Memory B cell (primary cell): ENCODE data around the gene TAF1.
"Not testable (repeated sequence)": the region's sequence is repeated elsewhere in the genome, so short reads cannot be mapped to it uniquely, and the experiment has no call there.

Experiments
- ATAC-seq: fragments of 150-1000 bp; cut with Tn5 transposase; 2 replicates; pipeline ENCODE4 v1.10.0; 2021; ENCODE audit warnings: low read depth, mild to moderate bottlenecking, moderate library complexity
- DNase-seq, 2 donors: peaks; one replicate each; pipeline ENCODE4 v3.0.0; 2022; ENCODE audit warnings: low spot score in 2 of 2
- H3K27ac Mint-ChIP-seq: one replicate; pipeline ENCODE4 v1.8.0; 2022; ENCODE audit warnings: mild to moderate bottlenecking, moderate library complexity, mixed read lengths
- H3K27me3 Mint-ChIP-seq: one replicate; pipeline ENCODE4 v1.8.0; 2022; ENCODE audit warnings: mixed read lengths
- H3K36me3 Mint-ChIP-seq: one replicate; pipeline ENCODE4 v1.8.0; 2022; ENCODE audit warnings: mild to moderate bottlenecking, mixed read lengths
- H3K4me1 Mint-ChIP-seq: one replicate; pipeline ENCODE4 v1.8.0; 2022; ENCODE audit warnings: mixed read lengths
- H3K4me3 Mint-ChIP-seq: one replicate; pipeline ENCODE4 v1.8.0; 2022; ENCODE audit warnings: mild to moderate bottlenecking, moderate library complexity, mixed read lengths
- H3K9me3 Mint-ChIP-seq: one replicate; pipeline ENCODE4 v1.8.0; 2022; ENCODE audit warnings: mixed read lengths

The TAF1 gene

DNA sequence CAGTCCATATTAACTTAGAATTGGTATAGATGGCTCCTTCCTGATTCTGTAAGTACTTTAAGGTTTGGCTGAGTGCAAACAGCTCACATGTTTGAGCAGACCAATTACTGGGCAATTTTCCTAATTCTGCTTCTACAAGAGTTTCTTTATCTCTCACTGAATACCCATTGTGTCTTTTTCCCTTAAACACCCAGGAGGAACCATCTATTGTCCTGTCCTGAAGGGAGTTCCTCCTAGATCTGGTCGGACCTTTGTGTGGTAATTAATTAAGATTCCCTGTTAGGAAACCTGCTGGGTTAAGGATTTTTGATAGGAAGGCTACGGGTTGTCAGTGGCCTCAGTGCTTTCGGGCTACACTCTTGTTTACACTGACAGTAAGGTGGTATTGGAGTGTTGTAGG lies 129.8 kb downstream of the TAF1 start:
- not testable (repeated sequence) for H3K4me3 Mint-ChIP-seq, ATAC-seq, H3K27ac Mint-ChIP-seq, DNase-seq, H3K9me3 Mint-ChIP-seq, H3K27me3 Mint-ChIP-seq, H3K36me3 Mint-ChIP-seq
- peaks cover 11% of the 10 kb centered on the region for H3K4me1 Mint-ChIP-seq

DNA sequence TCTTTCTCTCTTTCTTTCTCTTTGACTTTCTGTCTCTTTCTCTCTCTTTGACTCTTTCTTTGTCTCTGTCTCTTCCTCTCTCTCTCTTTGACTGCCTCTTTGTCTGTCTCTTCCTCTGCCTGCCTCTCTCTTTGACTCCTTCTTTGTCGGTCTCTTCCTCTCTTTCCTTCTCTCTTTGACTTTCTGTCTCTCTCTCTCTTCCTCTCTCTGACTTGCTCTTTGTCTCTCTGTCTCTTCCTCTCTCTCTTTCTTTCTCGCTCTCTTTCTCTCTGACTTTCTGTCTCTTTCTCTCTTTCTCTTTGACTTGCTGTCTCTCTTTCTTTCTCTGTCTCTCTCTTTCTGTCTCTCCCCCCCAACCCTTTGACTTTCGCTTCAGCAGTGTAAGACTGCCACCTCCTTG lies 130.3 kb downstream of the TAF1 start:
- H3K4me1 Mint-ChIP-seq: peaks cover 10% of the 10 kb centered on the region
- H3K4me3 Mint-ChIP-seq: peak overlapping the region; percentile 2
- ATAC-seq (no peak), DNase-seq (no peak)
- no peaks in the 10 kb centered on the region for H3K27me3 Mint-ChIP-seq
- no peak overlapping the region for H3K27ac Mint-ChIP-seq
- H3K36me3 Mint-ChIP-seq: no peaks in the 10 kb centered on the region
- no peaks in the 10 kb centered on the region for H3K9me3 Mint-ChIP-seq

DNA sequence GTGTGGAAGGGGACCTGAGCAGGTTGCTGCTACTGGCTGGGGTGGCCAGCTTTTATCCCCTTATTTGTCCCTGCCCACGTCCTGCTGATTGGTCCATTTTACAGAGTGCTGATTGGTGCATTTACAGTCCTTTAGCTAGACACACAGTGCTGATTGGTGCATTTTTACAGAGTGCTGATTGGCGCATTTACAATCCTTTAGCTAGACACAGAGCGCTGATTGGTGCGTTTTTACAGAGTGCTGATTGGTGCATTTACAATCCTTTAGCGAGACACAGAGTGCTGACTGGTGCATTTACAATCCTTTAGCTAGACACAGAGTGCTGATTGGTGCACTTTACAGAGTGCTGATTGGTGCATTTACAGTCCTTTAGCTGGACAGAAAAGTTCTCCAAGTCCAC lies 135.9 kb downstream of the TAF1 start:
- not testable (repeated sequence) for H3K36me3 Mint-ChIP-seq, H3K4me3 Mint-ChIP-seq, H3K4me1 Mint-ChIP-seq, H3K9me3 Mint-ChIP-seq, DNase-seq, H3K27me3 Mint-ChIP-seq, ATAC-seq, H3K27ac Mint-ChIP-seq

DNA sequence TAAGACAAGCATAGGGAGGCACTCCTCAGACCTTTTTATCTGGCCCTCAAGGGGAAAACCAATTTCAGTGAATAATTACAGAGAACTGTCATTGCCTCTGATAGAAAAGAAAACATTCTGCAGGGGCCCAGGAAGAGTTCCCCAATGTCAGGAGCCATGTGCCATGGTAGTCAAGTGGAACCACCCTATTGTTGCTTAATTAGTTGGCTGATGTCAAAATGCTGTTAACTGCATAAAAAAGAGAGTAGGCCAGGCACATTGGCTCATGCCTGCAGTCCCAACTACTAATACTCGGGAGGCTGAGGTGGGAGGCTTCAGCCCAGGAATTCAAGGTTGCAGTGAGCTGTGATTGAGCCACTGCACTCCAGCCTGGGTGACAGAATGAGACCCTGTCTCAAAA lies 138.2 kb downstream of the TAF1 start:
- Mint-ChIP-seq H3K27ac (no peak overlapping the region), H3K9me3 (no peaks in the 10 kb centered on the region), H3K4me1 (peaks cover 3% of the 10 kb centered on the region), H3K36me3 (no peaks in the 10 kb centered on the region), H3K27me3 (no peaks in the 10 kb centered on the region), H3K4me3 (no peak overlapping the region)
- DNase-seq: no peak
- ATAC-seq: no peak

DNA sequence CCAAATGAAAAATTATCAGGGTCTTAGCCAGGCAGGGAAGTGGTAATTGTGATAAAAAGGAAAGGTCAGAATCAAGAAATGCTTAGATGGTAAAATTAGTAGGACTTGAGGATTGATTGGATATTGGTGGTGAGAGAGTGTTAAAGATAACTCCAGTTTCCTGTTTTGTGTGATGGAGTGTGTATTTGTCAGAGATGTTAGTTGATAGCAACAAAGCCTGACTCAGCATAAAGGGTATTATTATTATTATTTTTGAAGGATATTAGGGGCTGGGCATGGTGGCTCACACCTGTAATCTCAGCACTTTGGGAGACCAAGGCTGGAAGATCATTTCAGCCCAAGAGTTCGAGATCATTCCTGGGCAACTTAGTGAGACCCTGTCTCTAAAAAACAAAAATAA lies 143.1 kb downstream of the TAF1 start:
- Mint-ChIP-seq H3K4me3 (no peak overlapping the region), H3K27me3 (peaks cover 3% of the 10 kb centered on the region), H3K27ac (no peak overlapping the region), H3K36me3 (peaks cover 5% of the 10 kb centered on the region), H3K4me1 (peaks cover 3% of the 10 kb centered on the region), H3K9me3 (peaks cover 5% of the 10 kb centered on the region)
- no peak for ATAC-seq
- DNase-seq: no peak

DNA sequence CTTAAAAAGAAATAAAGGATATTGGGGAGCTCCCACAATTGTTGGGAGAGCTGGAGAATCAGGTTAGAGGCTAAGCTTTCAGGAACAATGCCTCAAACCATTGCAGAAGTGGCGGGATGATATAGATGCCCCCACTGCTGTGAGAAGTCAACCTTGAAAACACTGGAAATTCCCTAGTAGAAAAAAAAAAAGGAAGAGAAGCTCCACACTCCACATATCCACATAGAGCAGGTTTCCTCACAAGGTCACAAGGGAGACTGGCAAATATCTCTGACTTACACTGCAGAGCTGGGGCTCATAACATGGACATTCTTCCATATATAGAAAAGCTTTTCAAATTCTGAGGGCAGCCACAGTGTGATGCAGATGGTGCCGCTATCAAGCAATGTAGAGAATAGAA lies 144.0 kb downstream of the TAF1 start:
- no peak for DNase-seq
- H3K4me1 Mint-ChIP-seq: peaks cover 7% of the 10 kb centered on the region
- no peak overlapping the region for H3K27ac Mint-ChIP-seq
- ATAC-seq: no peak
- peaks cover 3% of the 10 kb centered on the region for H3K27me3 Mint-ChIP-seq
- no peak overlapping the region for H3K4me3 Mint-ChIP-seq
- peaks cover 5% of the 10 kb centered on the region for H3K36me3 Mint-ChIP-seq
- H3K9me3 Mint-ChIP-seq: peaks cover 5% of the 10 kb centered on the region

DNA sequence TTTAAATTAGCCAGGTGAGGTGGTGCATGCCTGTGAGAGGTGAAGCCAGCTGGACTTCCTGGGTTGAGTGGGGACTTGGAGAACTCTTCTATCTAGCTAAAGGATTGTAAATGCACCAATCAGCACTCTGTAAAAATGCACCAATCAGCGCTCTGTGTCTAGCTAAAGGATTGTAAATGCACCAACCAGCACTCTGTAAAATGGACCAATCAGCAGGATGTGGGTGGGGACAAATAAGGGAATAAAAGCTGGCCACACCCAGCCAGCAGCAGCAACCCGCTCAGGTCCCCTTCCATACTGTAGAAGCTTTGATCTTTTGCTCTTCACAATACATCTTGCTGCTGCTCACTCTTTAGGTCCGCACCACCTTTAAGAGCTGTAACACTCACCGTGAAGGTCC lies 147.6 kb downstream of the TAF1 start:
- H3K4me1 Mint-ChIP-seq, H3K27ac Mint-ChIP-seq, H3K36me3 Mint-ChIP-seq, DNase-seq, H3K4me3 Mint-ChIP-seq, ATAC-seq, H3K9me3 Mint-ChIP-seq, H3K27me3 Mint-ChIP-seq: not testable (repeated sequence)

DNA sequence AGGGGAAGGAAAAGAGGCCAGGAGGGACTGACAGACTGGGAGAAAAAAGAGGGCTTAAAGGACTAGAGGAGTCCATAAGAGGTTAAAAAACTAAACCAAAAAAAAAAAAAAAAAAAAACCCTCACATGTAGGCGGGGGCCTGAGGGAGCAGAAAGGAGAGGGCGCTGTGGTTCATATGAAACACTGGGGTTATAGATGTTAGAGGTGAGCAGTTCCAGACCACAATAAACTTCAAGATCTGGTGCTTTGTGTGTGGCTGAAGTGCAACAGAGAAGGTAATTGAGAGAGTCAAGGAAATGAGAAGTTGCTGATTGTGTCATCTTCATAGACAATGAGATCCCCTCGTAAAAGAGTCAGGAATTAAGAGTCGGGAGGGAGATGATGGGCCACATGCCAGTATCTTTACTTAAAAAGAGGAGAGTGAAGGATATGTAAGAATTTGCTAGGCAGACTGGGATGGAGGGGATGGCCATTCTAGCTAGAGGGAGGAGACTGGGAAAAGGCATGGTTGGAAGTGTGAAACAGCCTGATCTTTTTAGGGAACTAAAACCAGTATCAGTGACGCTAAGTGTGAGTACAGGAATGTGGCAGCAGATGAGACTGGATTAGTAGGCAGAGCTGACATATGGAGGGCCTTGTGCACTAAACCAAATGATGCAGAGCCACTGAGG lies 148.3 kb downstream of the TAF1 start:
- Mint-ChIP-seq H3K36me3 (peaks cover 7% of the 10 kb centered on the region), H3K4me1 (peaks cover 3% of the 10 kb centered on the region), H3K4me3 (no peak overlapping the region), H3K27me3 (peaks cover 3% of the 10 kb centered on the region), H3K9me3 (peaks cover 5% of the 10 kb centered on the region), H3K27ac (no peak overlapping the region)
- DNase-seq (no peak), ATAC-seq (peak; percentile 54)

DNA sequence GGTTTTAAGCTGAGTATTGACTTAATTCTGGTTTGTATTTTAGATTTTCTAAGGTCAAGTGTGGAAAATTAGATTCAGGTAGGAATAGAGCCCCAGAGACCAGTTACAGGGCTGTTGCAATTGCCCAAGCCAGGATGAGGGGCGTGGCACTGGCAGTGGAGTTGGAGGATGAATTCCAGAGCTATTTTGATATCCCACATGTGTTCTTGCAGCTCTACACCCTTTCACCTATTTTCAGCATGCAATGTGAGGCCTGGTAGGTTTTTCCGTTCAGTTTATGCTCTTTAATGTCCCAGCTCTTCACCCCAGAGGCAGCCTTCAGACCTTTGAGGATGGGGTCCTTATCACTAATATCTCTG lies 148.9 kb downstream of the TAF1 start:
- peaks cover 3% of the 10 kb centered on the region for H3K4me1 Mint-ChIP-seq
- ATAC-seq (no peak), DNase-seq (no peak)
- H3K27me3 Mint-ChIP-seq: peaks cover 3% of the 10 kb centered on the region
- H3K36me3 Mint-ChIP-seq: peaks cover 7% of the 10 kb centered on the region
- no peak overlapping the region for H3K27ac Mint-ChIP-seq
- H3K9me3 Mint-ChIP-seq: peaks cover 5% of the 10 kb centered on the region
- H3K4me3 Mint-ChIP-seq: no peak overlapping the region
